ENCODE results near the gene SVOPL. TPM values are rescaled to one million over a fixed set of nuclear protein-coding genes. Genes with fewer than 3 reads are reported as not detected.

The SVOPL gene
- total RNA-seq, 1 experiment from 2014 or later: 1.1 TPM

GRCh38 chr7:138691178-138691577, 10.0 kb downstream of the SVOPL start:
- H3K4ac ChIP-seq (ENCODE audit: low read depth, low read length): no peak overlapping the region
- H2AK5ac ChIP-seq (ENCODE audit: insufficient read length, low read length): no peak overlapping the region
- H3K9me3 ChIP-seq (ENCODE audit: control insufficient read depth, low read depth, low read length): no peaks in the 10 kb centered on the region
- peaks cover 0 to 5% (median 0%) of the 10 kb centered on the region in 3 experiments; a peak in 1 of 7 replicates for H3K36me3 Mint-ChIP-seq (ENCODE audit: insufficient read depth in 1 of 3, low read depth in 3 of 3)
- H4K91ac ChIP-seq (ENCODE audit: insufficient read length, low read depth, low read length): no peak overlapping the region
- no peaks in the 10 kb centered on the region for H3K23me2 ChIP-seq (ENCODE audit: insufficient read length, low read depth, low read length, poor library complexity, severe bottlenecking)
- DNase-seq: no peak
- H3K4me3 Mint-ChIP-seq: no peak overlapping the region
- no peak overlapping the region for H3K56ac ChIP-seq (ENCODE audit: insufficient read length, low read depth, low read length)
- no peak overlapping the region for H3K27ac Mint-ChIP-seq
- no CpG with 5 or more reads among the region's 5 CpGs for WGBS (ENCODE audit: extremely low coverage, insufficient read length, low lambda C conversion rate)
- no peaks in the 10 kb centered on the region for H3K79me2 ChIP-seq (ENCODE audit: insufficient read depth, low read length)
- H3K18ac ChIP-seq (ENCODE audit: insufficient read length, low read depth, low read length): no peak overlapping the region
- no peak overlapping the region for H4K5ac ChIP-seq (ENCODE audit: insufficient read length, low read depth, low read length)
- H3K9ac ChIP-seq (ENCODE audit: extremely low read depth, insufficient read length, low read length): no peak overlapping the region
- H3K4me2 ChIP-seq (ENCODE audit: insufficient read depth, insufficient read length, low read length): no peak overlapping the region
- H4K20me1 ChIP-seq (ENCODE audit: control insufficient read depth, insufficient read depth, insufficient read length): no peaks in the 10 kb centered on the region
- H3T11ph ChIP-seq (ENCODE audit: low read length): no peak overlapping the region
- no peak overlapping the region for H2BK15ac ChIP-seq (ENCODE audit: low read depth, low read length)
- H3K4me1 ChIP-seq (ENCODE audit: insufficient read depth, low read length): no peaks in the 10 kb centered on the region
- H3K27me3 ChIP-seq (ENCODE audit: insufficient read depth, low read length): no peaks in the 10 kb centered on the region
- H2BK20ac ChIP-seq (ENCODE audit: low read depth, low read length, poor library complexity, severe bottlenecking): no peak overlapping the region
- no peak overlapping the region for H4K8ac ChIP-seq (replicated peaks; ENCODE audit: insufficient read length, low read depth, low read length)
- H3K14ac ChIP-seq (ENCODE audit: insufficient read depth, low read length): no peak overlapping the region
- no peak overlapping the region for H2BK5ac ChIP-seq (ENCODE audit: insufficient read length, low read length)
- no peaks in the 10 kb centered on the region for H3K79me1 ChIP-seq (ENCODE audit: insufficient read depth, low read depth, low read length, poor library complexity, severe bottlenecking)
- H3K4me1 Mint-ChIP-seq: no peaks in the 10 kb centered on the region
- H2AFZ ChIP-seq (ENCODE audit: low read length): no peak overlapping the region
- H2BK12ac ChIP-seq (ENCODE audit: insufficient read length, low read depth, low read length): no peak overlapping the region
- H3K23ac ChIP-seq (ENCODE audit: insufficient read length, low read depth, low read length): no peak overlapping the region
- TF ChIP-seq CTCF (conservative IDR thresholded peaks at IDR 0.05): no peak
- H3K27me3 Mint-ChIP-seq (ENCODE audit: low read depth): no peaks in the 10 kb centered on the region; the same call in 1 of the 2 replicates
- H3K9me3 Mint-ChIP-seq: peaks cover 4 to 7% of the 10 kb centered on the region in 2 experiments; a peak in 1 of 5 replicates
- no peak overlapping the region for H3K27ac ChIP-seq (ENCODE audit: insufficient read length, low read depth, low read length)
- H2BK120ac ChIP-seq (ENCODE audit: low read depth, low read length, poor library complexity, severe bottlenecking): no peak overlapping the region
